Jurkat, Clone E6-1 (cell line): Measurements from ENCODE around the gene ABCB6.

ENCODE experiments used
- DNase-seq: peaks from one replicate; pipeline ENCODE4 v3.0.0-alpha.2; 2011; ENCODE audit warnings: low read depth, low spot score
- H3K4me3 ChIP-seq: 2 replicates; pipeline ENCODE4 v1.5.1; 2011; ENCODE audit warnings: mild to moderate bottlenecking, low read length, control low read depth, moderate library complexity

The ABCB6 gene

DNA sequence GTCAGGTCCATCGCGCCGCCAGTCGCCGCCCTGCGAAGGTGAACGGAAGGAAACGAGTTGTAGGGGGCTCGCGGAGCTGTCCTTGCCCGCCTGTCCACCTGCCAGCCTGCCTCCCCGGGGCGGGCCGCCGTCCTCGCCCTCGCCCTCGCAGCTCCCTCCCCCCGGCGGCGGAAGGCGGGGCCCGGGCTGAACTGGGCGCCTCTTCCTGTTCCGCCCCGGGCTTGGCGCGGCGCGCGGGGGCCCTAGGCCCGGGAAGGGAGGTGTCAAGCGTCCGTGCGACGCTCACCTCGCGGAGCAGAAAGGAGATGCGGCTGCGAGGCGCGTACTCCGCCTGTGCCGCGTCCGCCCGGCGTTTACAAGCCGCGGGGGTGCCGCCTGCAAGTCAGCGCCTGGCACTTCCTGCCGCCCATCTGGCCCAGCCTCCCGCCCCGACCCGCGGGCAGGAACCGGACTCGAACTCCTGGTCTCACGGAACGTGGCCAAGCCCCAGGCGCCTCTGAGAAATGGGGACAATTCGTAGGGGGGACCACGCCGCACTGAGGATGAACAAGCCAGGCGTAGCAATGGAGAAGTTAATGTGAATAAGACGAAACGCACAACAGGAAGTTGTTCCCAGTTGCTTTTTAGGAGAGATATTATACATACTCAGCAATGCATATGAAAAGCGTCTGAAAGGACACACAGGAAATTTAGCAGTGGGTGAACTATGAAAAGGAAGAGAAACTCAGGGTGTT is 41.8 kb downstream of the ABCB6 start, which contains the start of gene CNPPD1:
TSS of gene CNPPD1 (minus strand) at position 108 of the 734 bp plus-strand sequence. CDS start at position 11, 97 bp downstream.
- DNase-seq, result peak; percentile 75
- H3K4me3 ChIP-seq, result peak within 1 kb of the TSS; percentile 90

DNA sequence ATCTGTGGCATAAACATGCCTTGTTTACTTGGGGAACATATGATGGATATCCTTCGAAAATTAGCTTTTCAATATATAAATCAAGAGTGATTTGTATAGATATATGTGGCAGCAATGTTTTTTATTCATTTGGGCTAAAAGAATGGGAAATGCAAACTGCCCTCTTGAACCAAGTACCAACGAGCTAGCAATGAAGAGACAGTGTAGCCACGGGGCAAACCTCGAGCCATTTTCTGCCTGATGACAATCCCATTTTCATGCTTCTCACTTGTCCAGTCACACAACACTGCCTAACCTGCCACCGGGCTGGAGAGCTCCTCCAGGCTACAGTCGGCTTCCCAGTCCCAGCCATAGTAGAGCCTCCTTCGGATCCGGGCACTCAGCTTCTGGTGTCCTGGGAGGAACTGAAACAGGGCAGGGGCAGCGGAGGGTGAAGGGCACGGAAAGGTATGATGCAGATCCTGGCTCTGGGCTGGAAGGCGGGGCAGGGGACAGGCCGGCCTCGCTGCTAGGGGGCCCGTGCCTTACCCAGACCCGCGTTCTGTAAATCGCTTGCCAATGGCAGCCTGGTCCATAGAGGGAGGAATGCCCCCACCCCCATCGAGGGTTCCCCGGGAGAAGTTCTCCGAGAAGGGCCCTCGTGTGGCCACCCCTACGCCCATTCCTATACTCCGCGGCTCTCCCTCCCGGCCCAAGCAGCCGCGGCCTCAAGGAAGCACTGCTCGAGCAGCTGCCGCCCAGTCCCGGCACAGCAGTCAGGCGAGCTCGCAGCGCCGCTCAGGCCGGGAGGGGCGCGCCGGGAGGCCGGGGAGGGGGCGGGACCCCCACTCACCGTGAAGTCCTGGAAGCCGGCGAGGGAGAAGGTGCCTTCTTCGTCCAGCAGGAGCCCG is 42.6 kb downstream of the ABCB6 start:
- no peak for DNase-seq
- H3K4me3 ChIP-seq, result peak overlapping the region; percentile 90

DNA sequence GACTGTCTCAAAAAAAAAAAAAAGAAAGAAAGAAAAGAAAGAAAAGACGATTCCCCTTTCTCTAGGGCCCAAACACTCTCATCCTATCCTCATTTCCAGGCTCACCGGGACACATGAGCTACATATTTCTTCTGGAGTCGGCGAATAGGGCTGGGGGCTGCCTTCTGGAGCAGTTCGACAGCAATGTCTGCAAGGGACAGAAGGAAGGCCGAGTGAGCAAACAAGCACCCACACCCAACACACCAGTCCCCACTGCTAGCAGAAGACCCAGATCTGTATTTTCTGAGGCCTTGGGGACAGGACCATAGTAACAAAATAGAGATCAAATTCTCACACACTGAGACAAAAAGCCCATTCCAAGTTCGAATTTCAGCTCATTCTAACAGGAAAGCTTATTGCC is 43.3 kb downstream of the ABCB6 start:
- no peak for DNase-seq
- H3K4me3 ChIP-seq, result no peak overlapping the region; the same call in 1 of the 2 replicates

DNA sequence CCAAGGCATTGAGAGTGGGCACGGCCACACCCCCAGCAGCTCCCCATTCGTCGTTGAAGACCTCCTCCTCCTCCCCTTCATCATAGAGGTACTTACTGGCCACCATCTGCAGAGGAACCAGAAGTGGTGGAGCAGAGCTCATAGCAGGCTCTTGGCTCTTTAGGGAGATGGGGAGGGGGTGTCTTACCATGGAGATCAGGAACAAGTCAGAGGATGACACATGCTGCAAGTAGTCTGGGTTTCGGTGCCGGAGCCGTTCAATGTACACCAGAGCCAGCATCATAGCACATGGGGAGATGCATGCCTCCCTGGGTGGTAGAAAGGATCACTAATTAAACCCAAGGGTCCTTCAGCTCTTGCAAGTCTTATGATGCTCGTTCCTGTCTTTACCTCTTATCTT is 44.0 kb downstream of the ABCB6 start:
- DNase-seq, result no peak
- no peak overlapping the region for H3K4me3 ChIP-seq

DNA sequence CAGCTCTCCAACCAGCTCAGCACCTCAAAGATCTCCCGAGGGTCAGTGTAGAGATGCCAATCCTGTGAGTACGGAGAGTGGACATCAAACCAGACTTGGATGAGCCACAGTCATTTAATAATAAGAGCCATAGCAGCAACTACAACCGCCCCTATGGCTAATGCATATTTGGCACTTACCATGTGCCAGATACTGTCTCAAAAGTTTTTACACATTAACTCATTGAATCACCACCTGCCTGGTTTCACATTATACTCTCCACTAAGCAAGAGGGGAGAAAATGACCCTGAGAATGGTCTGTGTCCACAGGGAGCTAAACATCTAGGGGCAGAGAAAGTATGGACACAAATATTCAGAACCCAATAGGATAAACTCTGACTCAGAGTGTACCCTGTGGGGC is 44.6 kb downstream of the ABCB6 start:
- no peak overlapping the region for H3K4me3 ChIP-seq

DNA sequence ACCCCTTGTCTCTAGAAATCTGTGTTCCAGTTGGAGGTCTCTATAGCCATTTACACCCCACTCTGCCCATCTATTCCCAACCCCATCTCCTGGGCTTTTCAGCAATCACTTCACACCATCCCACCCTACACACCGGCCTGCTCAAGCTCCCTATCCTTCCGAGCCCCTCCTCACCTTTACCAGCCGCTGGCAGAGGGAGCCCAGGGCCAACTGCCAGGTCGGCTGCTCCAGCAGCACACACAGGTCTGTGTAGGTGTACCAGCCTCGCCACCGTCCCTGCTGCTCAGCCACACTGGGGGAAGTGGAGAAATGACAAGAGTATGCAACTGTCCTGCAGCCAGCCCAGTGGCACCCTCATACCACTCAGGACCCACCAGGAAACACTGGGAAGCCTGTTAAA is 45.6 kb downstream of the ABCB6 start:
- no peak for DNase-seq
- H3K4me3 ChIP-seq, result no peak overlapping the region

More for the DNA sequence above, 44.6 kb downstream of the ABCB6 start:
- DNase-seq, result no peak

DNA sequence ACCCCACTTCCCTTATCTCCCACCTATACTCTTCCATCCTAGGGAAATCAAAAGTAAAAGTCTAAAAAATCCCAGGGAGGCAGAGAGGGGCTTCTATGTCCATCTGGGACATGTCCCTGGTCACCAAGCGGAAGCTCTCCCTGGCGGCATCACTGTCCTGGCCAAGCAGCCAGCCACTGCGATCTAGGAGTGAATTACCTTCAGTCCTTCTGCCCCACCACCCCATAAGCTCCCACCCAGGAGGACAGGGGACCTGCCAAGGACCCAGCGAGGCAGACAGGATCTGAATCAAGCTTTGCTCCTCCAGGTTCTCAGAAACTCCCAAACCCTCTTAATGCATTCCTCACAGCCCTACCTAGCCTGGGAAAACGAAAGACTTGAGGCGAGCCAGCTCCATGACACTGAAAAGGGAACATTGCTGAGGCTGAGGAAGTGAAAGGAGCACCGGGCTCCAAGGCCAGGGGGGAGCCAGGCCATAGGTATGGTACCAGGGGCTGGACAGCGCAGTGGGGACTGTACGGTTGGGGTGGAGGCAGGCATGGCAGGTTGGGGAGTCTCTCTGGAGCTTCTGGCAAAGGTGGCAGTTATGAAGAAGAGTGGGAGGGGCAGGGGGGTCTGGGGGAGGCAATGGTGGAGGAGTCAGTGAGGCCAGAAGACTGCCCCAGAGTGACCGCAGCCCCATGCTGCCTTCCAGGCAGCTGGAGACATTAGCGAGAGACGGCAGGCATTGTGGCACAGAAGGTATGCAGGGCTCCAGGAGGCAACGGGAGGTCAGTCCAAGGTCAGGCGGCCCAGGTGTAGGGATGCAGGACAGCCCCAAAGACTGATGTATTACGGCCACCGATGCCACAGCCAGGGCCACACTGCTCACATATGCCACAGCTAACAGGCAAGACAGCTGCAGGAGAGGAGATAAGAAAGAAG is 46.3 kb downstream of the ABCB6 start:
- DNase-seq, result no peak
- H3K4me3 ChIP-seq, result no peak overlapping the region

DNA sequence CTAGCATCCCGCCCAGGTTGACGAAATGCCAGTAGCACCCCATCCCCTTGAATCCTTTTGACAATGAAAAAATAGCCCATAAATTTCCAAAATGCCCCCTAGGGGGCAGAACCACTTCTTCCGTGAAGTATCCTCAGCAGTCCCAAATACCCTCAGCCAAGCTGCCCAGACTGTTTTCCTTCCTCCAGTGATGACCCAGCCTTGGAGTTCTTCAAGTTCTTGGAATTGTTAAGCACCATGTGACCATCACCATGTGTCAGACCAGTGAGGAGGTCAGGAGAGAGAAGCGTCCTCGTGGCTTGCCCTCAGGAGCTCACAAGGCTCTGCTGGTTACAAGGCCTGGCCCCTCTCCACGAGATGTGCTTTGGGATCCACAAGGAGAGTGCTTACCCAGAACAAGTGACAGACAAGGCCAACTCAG is 47.5 kb downstream of the ABCB6 start:
- no peak overlapping the region for H3K4me3 ChIP-seq
- no peak for DNase-seq

DNA sequence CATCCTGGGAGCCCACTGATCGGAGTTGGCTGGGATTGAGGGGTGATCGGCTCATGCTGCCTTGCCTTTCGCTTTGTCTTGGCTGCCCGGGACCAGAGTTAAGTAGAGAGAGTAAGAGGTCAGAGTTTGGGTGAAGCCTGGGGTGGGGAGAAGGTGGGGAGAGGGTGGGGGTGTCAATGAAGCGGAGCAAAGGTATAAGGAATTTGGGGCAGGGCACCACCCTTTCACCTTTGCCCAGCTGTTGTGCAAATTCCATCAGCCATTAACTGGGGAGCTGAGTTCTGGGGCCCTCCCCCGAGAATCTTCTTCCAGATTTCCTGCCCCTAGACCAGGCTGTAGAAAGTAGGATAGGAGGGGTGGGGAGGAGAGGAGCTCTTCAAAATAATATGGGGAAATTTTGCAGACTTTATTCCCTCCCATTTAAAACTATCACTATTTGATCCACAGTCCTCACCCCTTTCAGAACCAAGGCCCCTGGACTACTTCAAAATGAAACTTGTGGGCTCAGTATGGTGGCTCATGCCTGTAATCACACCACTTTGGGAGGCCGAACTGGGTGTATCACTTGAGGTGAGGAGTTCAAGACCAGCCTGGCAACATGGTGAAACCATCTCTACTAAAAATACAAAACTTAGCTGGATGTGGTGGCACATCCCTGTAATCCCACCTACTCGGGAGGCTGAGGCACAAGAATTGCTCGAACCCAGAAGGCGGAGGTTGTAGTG is 48.7 kb downstream of the ABCB6 start, which contains the start of gene SLC23A3:
TSS of gene SLC23A3 (minus strand) at position 100 of the 725 bp plus-strand sequence. CDS start at position 55, 45 bp downstream.
- DNase-seq, result no peak
- H3K4me3 ChIP-seq, result no peak within 1 kb of the TSS

DNA sequence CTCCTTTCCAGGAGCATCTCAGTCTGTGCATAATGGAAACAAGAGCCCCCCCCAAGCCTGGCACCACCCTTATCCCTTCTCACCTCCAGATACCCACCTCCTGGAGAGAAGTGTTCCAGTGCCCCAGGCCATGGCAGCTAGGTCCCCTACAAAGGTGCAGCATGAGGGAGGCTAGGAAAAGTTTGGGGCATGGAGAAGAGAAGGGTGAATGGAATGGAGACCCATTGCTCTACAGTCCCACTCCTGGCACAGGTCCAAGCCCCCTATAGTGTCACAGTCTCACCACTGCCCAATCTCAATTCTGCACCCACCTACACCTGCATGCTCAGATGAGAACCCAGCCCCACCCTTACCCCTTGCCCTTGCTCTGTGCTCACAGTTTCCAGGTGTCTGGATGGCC is 49.8 kb downstream of the ABCB6 start:
- no peak overlapping the region for H3K4me3 ChIP-seq

DNA sequence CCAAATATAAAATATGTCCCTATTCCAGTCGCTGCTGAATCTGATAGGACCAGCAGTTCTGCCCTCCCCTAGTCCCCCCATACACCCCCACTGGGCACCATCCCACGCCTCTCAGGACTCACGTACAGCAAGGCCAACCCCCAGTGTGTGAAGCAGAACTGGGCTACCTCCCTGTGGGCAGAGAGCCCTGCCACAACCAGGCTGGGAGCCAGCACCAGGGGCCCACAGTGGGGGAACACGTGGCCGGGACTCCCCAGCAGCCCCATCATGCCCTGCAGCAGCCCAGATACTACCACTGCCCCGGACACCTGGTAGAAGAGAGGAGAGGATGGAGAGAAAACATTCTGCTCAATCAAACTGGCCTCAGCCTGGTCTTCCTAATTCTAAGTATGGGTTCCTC is 50.2 kb downstream of the ABCB6 start:
- DNase-seq, result no peak
- H3K4me3 ChIP-seq, result no peak overlapping the region

More for the DNA sequence above, 49.8 kb downstream of the ABCB6 start:
- DNase-seq, result no peak

DNA sequence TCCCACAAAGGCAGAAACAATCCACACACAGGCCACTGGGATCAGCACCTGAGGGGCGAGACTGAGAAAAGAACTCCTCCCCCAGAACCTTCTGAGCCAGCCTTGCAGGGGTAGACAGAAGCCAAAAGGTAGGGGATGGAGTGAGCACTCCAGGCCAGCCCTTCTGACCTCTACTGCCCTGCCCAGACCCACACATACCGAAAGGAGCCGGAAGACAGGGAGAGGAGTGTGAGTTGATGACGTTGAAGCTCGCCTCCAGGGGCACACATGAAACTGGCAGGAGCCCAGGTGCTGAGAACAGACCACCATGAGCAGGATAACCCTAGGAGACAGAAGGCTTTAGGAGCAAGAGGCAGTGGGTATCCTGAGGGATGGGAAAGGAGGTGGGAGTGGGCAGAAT is 50.8 kb downstream of the ABCB6 start:
- DNase-seq, result no peak
- no peak overlapping the region for H3K4me3 ChIP-seq

DNA sequence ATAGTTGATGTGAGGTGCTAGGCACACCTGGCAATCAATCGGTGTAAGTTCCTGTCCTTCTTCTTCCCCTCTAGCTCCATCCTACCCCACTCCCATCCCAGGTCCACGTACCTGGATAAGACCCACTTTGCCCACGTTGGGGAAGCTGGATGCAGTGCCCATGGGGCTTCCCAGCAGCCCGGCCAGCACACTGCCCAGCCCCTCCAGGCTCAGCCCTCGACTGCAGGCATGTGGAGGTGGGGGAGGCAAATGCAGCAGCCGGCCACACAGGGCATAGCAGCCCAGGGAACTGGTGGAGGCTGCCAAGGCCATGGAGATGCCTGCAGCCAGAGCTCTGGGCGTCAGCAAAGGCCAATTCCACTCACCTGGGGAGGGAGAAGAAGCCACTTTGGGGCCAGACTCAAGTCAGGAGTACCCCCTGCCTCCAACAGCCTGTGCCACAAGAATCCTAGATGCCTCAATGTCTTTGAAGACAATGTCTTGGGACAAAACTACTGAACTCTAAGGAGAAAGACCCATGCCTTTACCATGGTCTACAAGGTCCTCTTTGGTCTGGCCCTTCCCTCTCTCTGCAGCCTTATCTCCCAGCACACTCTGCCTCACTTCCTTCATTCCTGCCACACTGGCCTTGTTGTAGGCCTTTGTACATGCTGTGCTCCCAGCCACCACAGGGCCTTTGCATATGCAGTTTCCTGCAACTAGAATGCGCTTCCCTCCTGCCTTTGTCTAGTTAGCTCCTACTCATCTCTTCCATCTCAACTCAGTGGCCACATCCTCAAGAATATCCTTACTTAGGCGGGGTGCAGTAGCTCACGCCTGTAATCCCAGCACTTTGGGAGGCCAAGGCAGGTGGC is 53.5 kb downstream of the ABCB6 start:
- no peak overlapping the region for H3K4me3 ChIP-seq
- no peak for DNase-seq

DNA sequence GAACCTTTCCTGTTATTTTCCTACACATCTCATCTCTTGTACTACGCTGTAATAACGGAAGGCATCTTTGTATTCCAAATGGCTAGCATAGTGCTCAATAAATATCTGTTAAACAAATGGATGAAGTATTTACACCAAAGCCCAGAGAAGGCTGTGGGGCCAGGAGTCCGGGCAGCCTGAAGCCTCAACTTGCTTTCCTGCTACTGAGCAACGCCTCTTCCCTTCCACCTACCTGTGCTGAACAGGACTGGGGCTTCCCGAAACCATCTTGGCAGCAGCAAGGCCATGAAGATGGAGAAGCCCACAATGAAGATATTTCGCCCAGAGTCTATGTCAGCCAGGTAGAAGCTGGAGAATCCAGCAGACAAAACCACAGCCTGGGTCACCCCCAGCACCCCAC is 55.6 kb downstream of the ABCB6 start:
- DNase-seq, result no peak
- H3K4me3 ChIP-seq, result no peak overlapping the region

DNA sequence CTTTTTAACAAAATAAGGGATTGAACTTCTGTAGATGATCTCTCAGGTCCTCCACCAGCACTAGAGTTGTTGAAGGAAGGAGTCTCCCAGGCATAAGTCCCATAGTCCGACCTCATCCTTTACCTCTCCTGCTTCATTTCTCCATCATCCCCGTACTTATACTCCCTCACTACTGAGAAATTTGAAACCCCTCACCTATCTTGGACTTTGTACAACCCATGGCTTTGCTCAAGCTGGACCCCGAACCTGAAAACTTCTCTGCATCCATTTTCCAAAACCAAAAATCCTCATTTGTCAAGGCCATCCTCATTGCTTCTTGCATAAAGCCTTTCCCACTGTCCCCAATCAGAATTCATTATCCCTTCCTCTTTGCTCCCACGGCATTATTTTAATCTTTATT is 57.7 kb downstream of the ABCB6 start:
- peak overlapping the region; percentile 69 for H3K4me3 ChIP-seq

DNA sequence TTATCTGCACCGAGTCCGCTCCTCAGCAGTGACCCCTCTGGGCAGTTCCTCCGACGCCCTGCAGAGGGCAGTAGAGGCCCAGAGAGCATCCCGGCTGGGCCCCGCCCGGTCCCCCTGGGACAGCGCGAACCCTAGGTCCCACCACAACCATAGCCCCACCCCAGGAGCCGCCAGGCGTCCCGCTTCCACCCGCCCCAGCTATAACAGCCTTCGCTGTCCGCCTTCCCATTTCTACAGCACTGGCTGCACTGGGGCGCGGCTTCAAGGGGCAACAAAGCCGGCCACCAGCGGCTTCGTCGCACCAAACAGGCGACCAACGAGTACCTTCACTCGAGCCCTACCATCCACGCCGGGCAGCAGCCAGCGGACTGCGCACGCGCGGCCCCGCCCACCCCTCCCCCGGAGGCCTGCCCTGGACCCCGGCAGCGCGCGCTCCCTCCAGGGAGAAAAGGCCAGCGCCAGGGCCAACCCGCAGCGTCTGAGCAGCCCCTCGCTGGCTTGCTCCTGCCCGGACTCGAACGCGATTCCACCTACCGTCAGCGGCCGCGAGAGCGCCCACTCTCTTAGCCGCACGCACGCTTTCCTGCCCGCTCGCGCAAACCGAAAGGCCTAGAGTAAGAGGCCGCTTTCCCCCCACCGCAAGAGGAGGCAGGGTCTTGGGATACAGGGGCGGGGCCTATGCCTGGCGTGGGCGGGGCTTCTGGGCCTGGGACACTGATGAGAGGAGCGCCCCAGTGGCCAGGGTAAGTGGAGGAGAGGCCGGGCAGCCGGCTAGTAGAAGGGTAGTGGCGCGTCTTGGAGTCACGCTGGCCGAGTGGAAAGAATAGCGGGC is 58.4 kb downstream of the ABCB6 start, which contains the start of gene NHEJ1:
TSS of gene NHEJ1 (minus strand) at position 630 of the 832 bp plus-strand sequence. CDS start 2,453 bp downstream, outside the sequence.
- H3K4me3 ChIP-seq, result peak within 1 kb of the TSS; percentile 69
- DNase-seq, result peak; percentile 80

More for the DNA sequence above, 57.7 kb downstream of the ABCB6 start:
- DNase-seq, result no peak
